ENCODE measurements around the gene TNFSF12.

GRCh38 chr17:7512824-7513540 lies 35.9 kb upstream of the TNFSF12 start:
- TF ChIP-seq, protein P1, sequence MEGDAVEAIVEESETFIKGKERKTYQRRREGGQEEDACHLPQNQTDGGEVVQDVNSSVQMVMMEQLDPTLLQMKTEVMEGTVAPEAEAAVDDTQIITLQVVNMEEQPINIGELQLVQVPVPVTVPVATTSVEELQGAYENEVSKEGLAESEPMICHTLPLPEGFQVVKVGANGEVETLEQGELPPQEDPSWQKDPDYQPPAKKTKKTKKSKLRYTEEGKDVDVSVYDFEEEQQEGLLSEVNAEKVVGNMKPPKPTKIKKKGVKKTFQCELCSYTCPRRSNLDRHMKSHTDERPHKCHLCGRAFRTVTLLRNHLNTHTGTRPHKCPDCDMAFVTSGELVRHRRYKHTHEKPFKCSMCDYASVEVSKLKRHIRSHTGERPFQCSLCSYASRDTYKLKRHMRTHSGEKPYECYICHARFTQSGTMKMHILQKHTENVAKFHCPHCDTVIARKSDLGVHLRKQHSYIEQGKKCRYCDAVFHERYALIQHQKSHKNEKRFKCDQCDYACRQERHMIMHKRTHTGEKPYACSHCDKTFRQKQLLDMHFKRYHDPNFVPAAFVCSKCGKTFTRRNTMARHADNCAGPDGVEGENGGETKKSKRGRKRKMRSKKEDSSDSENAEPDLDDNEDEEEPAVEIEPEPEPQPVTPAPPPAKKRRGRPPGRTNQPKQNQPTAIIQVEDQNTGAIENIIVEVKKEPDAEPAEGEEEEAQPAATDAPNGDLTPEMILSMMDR (conservative IDR thresholded peaks at IDR 0.05; ENCODE audit: low read length) = no peak
- TF ChIP-seq EZH2phosphoT487 (IDR thresholded peaks at IDR 0.05; ENCODE audit: borderline replicate concordance, low read depth, low read length) = no peak
